Measurements from ENCODE around the gene RRP12. TPM values are rescaled to one million over a fixed set of nuclear protein-coding genes. Genes with fewer than 3 reads are reported as not detected.

Gene RRP12
- total RNA-seq, 1 donor from 2014 or later = 42.4 TPM

GRCh38 chr10:97383159-97383558 is 18.0 kb downstream of the RRP12 start:
- TF ChIP-seq CTCF (IDR thresholded peaks at IDR 0.05; ENCODE audit: unreplicated experiment) = no peak
- H3K4me3 Mint-ChIP-seq = no peak overlapping the region
- no peak for DNase-seq (ENCODE audit: low spot score in 2 of 2, unreplicated experiment in 2 of 2)
- no peaks in the 10 kb centered on the region for H3K27me3 Mint-ChIP-seq (ENCODE audit: low read depth)
- no peaks in the 10 kb centered on the region for H3K4me1 Mint-ChIP-seq
- no peak overlapping the region for H3K27ac Mint-ChIP-seq
- H3K36me3 Mint-ChIP-seq = peaks cover 14% of the 10 kb centered on the region
- H3K9me3 Mint-ChIP-seq = no peaks in the 10 kb centered on the region

GRCh38 chr10:97381626-97382025 is 19.5 kb downstream of the RRP12 start:
- no peak for DNase-seq (ENCODE audit: low spot score in 2 of 2, unreplicated experiment in 2 of 2)
- Mint-ChIP-seq H3K27me3 (ENCODE audit: low read depth) (no peaks in the 10 kb centered on the region), H3K27ac (no peak overlapping the region), H3K4me1 (no peaks in the 10 kb centered on the region), H3K9me3 (no peaks in the 10 kb centered on the region), H3K4me3 (no peak overlapping the region), H3K36me3 (peaks cover 7% of the 10 kb centered on the region)
- TF ChIP-seq CTCF (IDR thresholded peaks at IDR 0.05; ENCODE audit: unreplicated experiment) = no peak

GRCh38 chr10:97380516-97380915 is 20.6 kb downstream of the RRP12 start:
- no peaks in the 10 kb centered on the region for H3K27me3 Mint-ChIP-seq (ENCODE audit: low read depth)
- TF ChIP-seq CTCF (IDR thresholded peaks at IDR 0.05; ENCODE audit: unreplicated experiment) = no peak
- no peaks in the 10 kb centered on the region for H3K4me1 Mint-ChIP-seq
- no peak for DNase-seq (ENCODE audit: low spot score in 2 of 2, unreplicated experiment in 2 of 2)
- peaks cover 11% of the 10 kb centered on the region for H3K36me3 Mint-ChIP-seq
- no peaks in the 10 kb centered on the region for H3K9me3 Mint-ChIP-seq
- H3K4me3 Mint-ChIP-seq = no peak overlapping the region
- H3K27ac Mint-ChIP-seq = no peak overlapping the region

- no peak for TF ChIP-seq CTCF (IDR thresholded peaks at IDR 0.05; ENCODE audit: unreplicated experiment)
- no peaks in the 10 kb centered on the region for H3K9me3 Mint-ChIP-seq
- H3K27me3 Mint-ChIP-seq (ENCODE audit: low read depth) = no peaks in the 10 kb centered on the region
- H3K36me3 Mint-ChIP-seq = peaks cover 13% of the 10 kb centered on the region
- H3K4me3 Mint-ChIP-seq = no peak overlapping the region
- no peak overlapping the region for H3K27ac Mint-ChIP-seq
- no peak for DNase-seq (ENCODE audit: low spot score in 2 of 2, unreplicated experiment in 2 of 2)
- no peaks in the 10 kb centered on the region for H3K4me1 Mint-ChIP-seq
Observed at GRCh38 chr10:97378933-97379921, 21.9 kb downstream of the RRP12 start.

- H3K4me1 Mint-ChIP-seq = no peaks in the 10 kb centered on the region
- no peak overlapping the region for H3K27ac Mint-ChIP-seq
- H3K4me3 Mint-ChIP-seq = no peak overlapping the region
- no peak for TF ChIP-seq CTCF (IDR thresholded peaks at IDR 0.05; ENCODE audit: unreplicated experiment)
- DNase-seq (ENCODE audit: low spot score in 2 of 2, unreplicated experiment in 2 of 2) = no peak
- no peaks in the 10 kb centered on the region for H3K27me3 Mint-ChIP-seq (ENCODE audit: low read depth)
- peaks cover 30% of the 10 kb centered on the region for H3K36me3 Mint-ChIP-seq
- no peaks in the 10 kb centered on the region for H3K9me3 Mint-ChIP-seq
Observed at GRCh38 chr10:97376413-97376812, 24.7 kb downstream of the RRP12 start.

Measured in mesothelial cell of epicardium (in vitro differentiated cells).